Nasal cavity respiratory epithelium epithelial cell of viscerocranial mucosa (primary cell): ENCODE results near the gene RNU5D-1. TPM values are rescaled to one million over a fixed set of nuclear protein-coding genes. Genes with fewer than 3 reads are reported as not detected.

Source experiments
- total RNA-seq: library from RNA; depleted of rRNA; stranded (reverse); fragments of >200 nt; gene quantifications from 2 replicates; pipeline ENCODE4 v1.2.3, GENCODE V29; 2014

RNU5D-1 gene
- total RNA-seq, result not detected in 2 replicates

DNA sequence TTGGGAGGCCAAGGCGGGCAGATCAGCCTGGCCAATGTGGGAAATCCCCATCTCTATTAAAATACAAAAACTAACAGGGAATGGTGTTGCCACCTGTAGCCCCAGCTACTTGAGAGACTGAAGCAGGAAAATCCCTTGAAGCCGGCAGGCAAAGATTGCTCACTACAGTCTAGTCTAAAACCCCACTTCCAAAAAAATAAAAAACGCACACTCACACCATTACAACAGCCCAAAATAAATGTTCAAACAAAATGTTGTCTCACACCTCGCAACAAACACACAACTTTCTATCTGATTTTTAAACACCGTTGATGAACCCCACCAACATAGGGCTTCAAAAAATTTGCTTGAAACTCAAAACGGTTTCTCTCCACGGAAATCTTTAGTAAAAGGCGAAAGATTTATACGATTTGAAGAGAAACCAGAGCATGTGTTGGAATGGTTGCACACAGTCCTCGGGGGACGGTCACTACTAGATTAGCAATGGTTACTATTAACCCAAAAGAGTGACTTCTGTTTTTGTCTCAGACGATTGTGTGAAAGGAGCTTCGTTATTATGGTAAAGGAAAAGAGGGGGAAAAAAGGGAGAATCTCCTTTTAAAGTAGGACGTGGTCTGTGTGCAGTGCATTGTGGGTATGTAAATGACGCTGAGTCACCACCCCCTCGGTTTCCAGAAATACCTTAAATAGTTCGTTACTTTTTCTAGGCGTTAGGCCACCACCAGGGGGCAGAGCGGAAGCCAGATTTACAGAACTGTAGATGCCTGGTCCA is at the start of gene RNU5D-1:
Gene RNU5D-1, minus strand, starts transcription at position 430 of the 772 bp plus-strand sequence.

DNA sequence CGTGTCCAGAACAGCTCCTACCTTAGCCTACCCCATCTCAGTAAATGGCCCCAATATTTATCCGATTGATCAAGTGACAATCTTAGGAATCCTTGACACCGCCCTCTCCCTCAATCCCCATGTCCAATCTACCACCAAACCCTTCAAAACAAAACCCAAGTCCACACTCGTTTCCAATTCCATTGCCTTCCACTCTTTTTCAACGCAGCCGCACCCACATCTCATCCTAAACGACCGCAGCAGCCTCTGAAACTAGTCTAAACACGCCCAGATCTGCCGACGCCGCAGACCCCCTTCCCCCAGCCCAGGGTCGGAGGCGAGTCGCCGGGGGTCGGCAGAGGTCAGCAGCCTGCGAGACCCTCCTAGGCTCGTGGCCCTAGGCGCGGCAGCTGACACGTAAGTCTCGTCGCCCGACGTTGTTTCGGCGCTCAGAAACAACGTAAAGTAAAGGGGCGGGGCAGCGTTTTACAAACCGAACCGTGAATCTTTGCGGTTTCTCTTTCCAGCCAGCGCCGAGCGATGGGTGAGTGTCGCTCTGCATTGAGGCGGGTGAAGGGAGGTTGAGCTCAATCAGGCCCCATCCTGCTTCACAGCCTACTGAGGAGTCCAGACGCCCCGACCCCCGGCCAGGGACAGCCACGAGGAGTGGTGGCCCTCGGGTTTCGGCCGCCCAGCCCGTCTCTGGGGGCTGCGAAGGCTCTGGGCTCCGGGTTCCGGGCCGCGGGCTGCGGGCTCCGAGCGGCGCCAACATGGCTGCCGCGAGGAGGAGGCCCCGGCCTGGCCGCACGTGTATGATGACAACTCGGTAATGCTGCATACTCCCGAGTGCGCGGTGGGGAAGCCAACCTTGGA is 44.3 kb upstream of the RNU5D-1 start, which contains the start of gene RPS8:
Gene RPS8, plus strand, starts transcription at position 463 of the 852 bp plus-strand sequence. Its CDS starts 57 bp downstream, at position 520.

DNA sequence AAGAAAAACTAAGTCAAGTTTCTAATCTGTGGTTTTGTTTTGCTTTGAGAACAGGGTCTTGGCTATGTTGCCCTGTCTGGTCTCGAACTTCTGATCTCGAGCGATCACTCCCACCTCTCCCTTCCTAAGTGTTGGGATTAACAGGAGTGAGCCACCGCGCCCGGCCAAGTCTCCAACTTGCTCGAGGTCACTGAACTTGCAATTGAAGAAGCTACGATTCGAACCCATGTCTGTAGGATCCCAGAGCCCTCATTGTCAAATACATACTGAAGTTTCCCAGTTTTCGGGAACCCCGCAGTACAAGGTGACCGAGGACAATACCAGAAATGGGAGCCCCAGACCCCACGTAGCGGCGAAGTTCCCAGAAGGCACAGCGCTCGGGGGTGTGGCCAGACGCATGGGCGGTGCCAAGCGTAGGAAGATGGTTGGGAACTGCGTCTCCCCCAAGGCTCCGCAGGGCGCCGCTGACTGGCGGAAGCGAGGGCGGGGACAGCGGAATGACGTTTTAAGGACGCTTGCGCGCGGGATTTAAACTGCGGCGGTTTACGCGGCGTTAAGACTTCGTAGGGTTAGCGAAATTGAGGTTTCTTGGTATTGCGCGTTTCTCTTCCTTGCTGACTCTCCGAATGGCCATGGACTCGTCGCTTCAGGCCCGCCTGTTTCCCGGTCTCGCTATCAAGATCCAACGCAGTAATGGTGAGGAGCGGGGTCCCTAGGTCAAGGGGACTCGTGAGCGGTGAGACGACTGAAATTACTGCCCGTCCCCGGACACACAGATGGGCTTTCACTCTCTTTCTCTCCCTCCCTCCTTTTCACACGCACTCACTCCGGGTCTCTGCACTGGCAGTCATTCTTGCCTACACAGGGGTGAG is 8.6 kb upstream of the RNU5D-1 start, which contains the start of gene KIF2C:
Gene KIF2C, plus strand, starts transcription at position 531 of the 872 bp plus-strand sequence. Its CDS starts 96 bp downstream, at position 627.

Other genes starting within 250 kb of the RNU5D-1 start
- 5.2 and 6.5 TPM in 2 replicates for gene TMEM53, start 56.7 kb downstream of the RNU5D-1 start, total RNA-seq
- 0.34 and 0.57 TPM in 2 replicates for gene ARMH1, start 56.5 kb downstream of the RNU5D-1 start, total RNA-seq
- gene KIF2C, start 8.7 kb upstream of the RNU5D-1 start, total RNA-seq, result under 0.01 and 0.28 TPM in 2 replicates
- 1,350 and 2,168 TPM in 2 replicates for gene RPS8, start 44.4 kb upstream of the RNU5D-1 start, total RNA-seq
- under 0.01 TPM in 2 replicates for gene BEST4, start 57.0 kb upstream of the RNU5D-1 start, total RNA-seq
- gene PLK3, start 69.2 kb upstream of the RNU5D-1 start, total RNA-seq, result 29.4 and 44.4 TPM in 2 replicates
- 0.14 and 0.34 TPM in 2 replicates for gene DYNLT4, start 76.2 kb upstream of the RNU5D-1 start, total RNA-seq
- 1.4 and 1.9 TPM in 2 replicates for gene BTBD19, start 77.4 kb upstream of the RNU5D-1 start, total RNA-seq
- gene PTCH2, start 112.1 kb upstream of the RNU5D-1 start, total RNA-seq, result under 0.01 and 0.14 TPM in 2 replicates